Tibial artery (tissue), 4 donors: ENCODE data around the gene AMPD1.

Source experiments
- DNase-seq, 2 donors: peaks; one replicate each; pipeline ENCODE4 v3.0.0-alpha.2; 2019
- H3K27ac ChIP-seq, 2 donors: fragments of 200-600 bp; sonication (generic) in 1 of 2; 1 replicate in 1 of 2; 2 replicates in 1 of 2; pipeline ENCODE4 v1.5.1; 2018 to 2019; ENCODE audit warnings: mild to moderate bottlenecking in 1 of 2
- H3K27me3 ChIP-seq, 2 donors: fragments of 200-600 bp; sonication (generic) in 1 of 2; one replicate each; pipeline versions ENCODE4 v1.5.1 to v1.6.0; 2016 to 2019
- H3K36me3 ChIP-seq, 3 donors: fragments of 200-600 bp; sonication (generic) in 2 of 3; one replicate each; pipeline ENCODE4 v1.5.1; 2016 to 2019; ENCODE audit warnings: mild to moderate bottlenecking in 2 of 3
- H3K4me1 ChIP-seq, 4 donors: fragments of 200-600 bp; sonication (generic) in 2 of 4; 1 replicate in 3 of 4; 2 replicates in 1 of 4; pipeline ENCODE4 v1.5.1; 2016 to 2019
- H3K4me3 ChIP-seq, 2 donors: fragments of 200-600 bp; sonication (generic) in 1 of 2; 1 replicate in 1 of 2; 2 replicates in 1 of 2; pipeline ENCODE4 v1.5.1; 2018 to 2019; ENCODE audit warnings: mild to moderate bottlenecking in 2 of 2
- H3K9me3 ChIP-seq, 3 donors: fragments of 200-600 bp; sonication (generic) in 1 of 3; one replicate each; pipeline ENCODE4 v1.5.1; 2016 to 2019
- intact Hi-C: fragments of 100-400 bp; cut with DNase I; formaldehyde crosslinking; loops from one replicate; pipeline ENCODE4 v1.15.0; 2023; ENCODE audit warnings: low total_unique reads
- TF ChIP-seq, protein P1 (sequence below), 2 experiments: fragments of 200-600 bp in 1 of 2; fragments of 450-650 bp in 1 of 2; IDR thresholded peaks; one replicate each; pipeline ENCODE4 v1.5.1; 2017 to 2019; ENCODE audit warnings: antibody characterized with exemption in 2 of 2, mild to moderate bottlenecking in 1 of 2, moderate library complexity in 1 of 2

The AMPD1 gene

GRCh38 chr1:114690148-114690547 lies 5.2 kb downstream of the AMPD1 start:
- Histone ChIP-seq H3K4me1 (no peaks in the 10 kb centered on the region), H3K4me3 (no peak overlapping the region), H3K27ac (no peak overlapping the region), H3K27me3 (peaks cover 0 to 16% of the 10 kb centered on the region in 2 donors), H3K36me3 (no peaks in the 10 kb centered on the region), H3K9me3 (no peaks in the 10 kb centered on the region)
- intact Hi-C loops, result no loop called here
- DNase-seq, result no peak
- TF ChIP-seq, protein P1, sequence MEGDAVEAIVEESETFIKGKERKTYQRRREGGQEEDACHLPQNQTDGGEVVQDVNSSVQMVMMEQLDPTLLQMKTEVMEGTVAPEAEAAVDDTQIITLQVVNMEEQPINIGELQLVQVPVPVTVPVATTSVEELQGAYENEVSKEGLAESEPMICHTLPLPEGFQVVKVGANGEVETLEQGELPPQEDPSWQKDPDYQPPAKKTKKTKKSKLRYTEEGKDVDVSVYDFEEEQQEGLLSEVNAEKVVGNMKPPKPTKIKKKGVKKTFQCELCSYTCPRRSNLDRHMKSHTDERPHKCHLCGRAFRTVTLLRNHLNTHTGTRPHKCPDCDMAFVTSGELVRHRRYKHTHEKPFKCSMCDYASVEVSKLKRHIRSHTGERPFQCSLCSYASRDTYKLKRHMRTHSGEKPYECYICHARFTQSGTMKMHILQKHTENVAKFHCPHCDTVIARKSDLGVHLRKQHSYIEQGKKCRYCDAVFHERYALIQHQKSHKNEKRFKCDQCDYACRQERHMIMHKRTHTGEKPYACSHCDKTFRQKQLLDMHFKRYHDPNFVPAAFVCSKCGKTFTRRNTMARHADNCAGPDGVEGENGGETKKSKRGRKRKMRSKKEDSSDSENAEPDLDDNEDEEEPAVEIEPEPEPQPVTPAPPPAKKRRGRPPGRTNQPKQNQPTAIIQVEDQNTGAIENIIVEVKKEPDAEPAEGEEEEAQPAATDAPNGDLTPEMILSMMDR (IDR thresholded peaks at IDR 0.05), result no peak

DNA sequence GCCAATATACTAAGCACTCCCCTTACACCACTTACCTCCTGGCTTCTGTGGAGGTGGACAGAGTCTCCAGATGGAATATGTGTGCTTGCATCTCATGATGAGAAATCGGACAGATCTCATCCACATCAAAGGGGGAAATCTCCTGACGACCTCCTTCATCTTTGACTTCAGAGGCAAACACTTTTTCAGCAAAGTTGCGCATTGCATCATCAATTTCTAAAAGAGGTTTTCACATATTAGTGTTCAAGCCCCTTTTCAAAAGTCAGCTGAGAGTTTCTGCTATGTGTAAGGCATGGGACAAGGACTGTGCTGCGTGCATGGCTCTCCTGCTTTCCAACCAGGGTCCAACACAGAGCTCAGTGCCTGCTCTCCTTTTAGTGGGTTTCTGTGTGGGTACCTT lies 6.8 kb downstream of the AMPD1 start:
- Histone ChIP-seq H3K27me3 (peaks cover 0 to 19% of the 10 kb centered on the region in 2 donors), H3K9me3 (no peaks in the 10 kb centered on the region), H3K27ac (no peak overlapping the region), H3K36me3 (no peaks in the 10 kb centered on the region), H3K4me3 (no peak overlapping the region), H3K4me1 (no peaks in the 10 kb centered on the region)
- intact Hi-C loops, result no loop called here
- DNase-seq, result no peak
- TF ChIP-seq, protein P1 (IDR thresholded peaks at IDR 0.05), result no peak

- no peak for DNase-seq
- H3K4me3 ChIP-seq, result no peak overlapping the region
- H3K4me1 ChIP-seq, result no peaks in the 10 kb centered on the region
- no peaks in the 10 kb centered on the region for H3K9me3 ChIP-seq
- no peaks in the 10 kb centered on the region for H3K36me3 ChIP-seq
- H3K27ac ChIP-seq, result no peak overlapping the region
- peaks cover 0 to 19% of the 10 kb centered on the region in 2 donors for H3K27me3 ChIP-seq
- intact Hi-C loops, result no loop called here
- TF ChIP-seq, protein P1 (IDR thresholded peaks at IDR 0.05), result no peak
These were observed 9.5 kb downstream of the AMPD1 start for GRCh38 chr1:114685851-114686250.

- H3K4me3 ChIP-seq, result no peak overlapping the region
- no peaks in the 10 kb centered on the region for H3K27me3 ChIP-seq
- no peaks in the 10 kb centered on the region for H3K36me3 ChIP-seq
- TF ChIP-seq, protein P1 (IDR thresholded peaks at IDR 0.05), result no peak
- DNase-seq, result no peak
- H3K4me1 ChIP-seq, result no peaks in the 10 kb centered on the region
- H3K9me3 ChIP-seq, result no peaks in the 10 kb centered on the region
- no peak overlapping the region for H3K27ac ChIP-seq
- intact Hi-C loops, result no loop called here
These were observed 17.7 kb downstream of the AMPD1 start for GRCh38 chr1:114677691-114678090.

GRCh38 chr1:114676115-114676514 lies 19.2 kb downstream of the AMPD1 start:
- Histone ChIP-seq H3K27me3 (no peaks in the 10 kb centered on the region), H3K4me3 (no peak overlapping the region), H3K27ac (no peak overlapping the region), H3K9me3 (no peaks in the 10 kb centered on the region), H3K4me1 (no peaks in the 10 kb centered on the region), H3K36me3 (no peaks in the 10 kb centered on the region)
- DNase-seq, result no peak
- TF ChIP-seq, protein P1 (IDR thresholded peaks at IDR 0.05), result no peak
- intact Hi-C loops, result no loop called here

- intact Hi-C loops, result no loop called here
- H3K27ac ChIP-seq, result no peak overlapping the region
- H3K4me1 ChIP-seq, result peaks cover 0 to 8% (median 3%) of the 10 kb centered on the region in 4 donors
- TF ChIP-seq, protein P1 (IDR thresholded peaks at IDR 0.05), result no peak
- no peaks in the 10 kb centered on the region for H3K36me3 ChIP-seq
- no peak overlapping the region for H3K4me3 ChIP-seq
- no peaks in the 10 kb centered on the region for H3K9me3 ChIP-seq
- no peak for DNase-seq
- no peaks in the 10 kb centered on the region for H3K27me3 ChIP-seq
These were observed 23.4 kb downstream of the AMPD1 start for GRCh38 chr1:114671939-114672275.
